NCI-H226 (cell line): ENCODE results near the gene PRRT4.

ENCODE experiments used
- DNase-seq: peaks from one replicate; pipeline ENCODE4 v3.0.0-alpha.2; 2015

Gene PRRT4

DNA sequence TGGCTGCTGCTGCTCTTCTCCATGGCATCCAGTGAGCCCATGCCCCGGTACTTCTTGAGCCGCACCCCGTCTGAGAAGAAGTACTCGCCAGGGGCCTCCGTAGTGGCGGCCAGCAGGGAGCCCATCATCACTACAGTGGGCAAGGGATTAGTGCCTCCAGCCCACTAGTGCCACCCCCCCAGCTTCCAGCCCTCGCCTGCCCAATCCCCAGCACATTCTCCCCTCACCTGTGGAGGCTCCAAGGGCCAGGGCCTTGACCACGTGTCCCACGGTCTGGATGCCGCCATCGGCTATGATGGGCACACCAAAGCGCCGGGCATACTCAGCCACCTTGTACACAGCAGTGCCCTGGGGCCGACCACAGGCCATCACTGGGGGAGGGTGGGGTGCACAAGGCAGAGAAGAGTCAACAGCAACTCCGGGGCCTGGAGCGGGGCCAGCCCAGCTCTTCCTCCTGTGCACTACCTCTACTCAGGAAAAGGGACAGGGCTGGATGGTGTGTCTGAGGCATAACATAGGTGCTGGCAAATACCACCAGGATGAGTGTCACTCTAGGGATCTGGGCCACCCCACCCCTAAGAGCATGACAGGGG is 33.5 kb upstream of the PRRT4 start:
- no peak for DNase-seq

- no peak for DNase-seq
Measured at GRCh38 chr7:128393526-128394330, 32.2 kb upstream of the PRRT4 start.

GRCh38 chr7:128392446-128393327 is 31.2 kb upstream of the PRRT4 start:
- DNase-seq = no peak

DNA sequence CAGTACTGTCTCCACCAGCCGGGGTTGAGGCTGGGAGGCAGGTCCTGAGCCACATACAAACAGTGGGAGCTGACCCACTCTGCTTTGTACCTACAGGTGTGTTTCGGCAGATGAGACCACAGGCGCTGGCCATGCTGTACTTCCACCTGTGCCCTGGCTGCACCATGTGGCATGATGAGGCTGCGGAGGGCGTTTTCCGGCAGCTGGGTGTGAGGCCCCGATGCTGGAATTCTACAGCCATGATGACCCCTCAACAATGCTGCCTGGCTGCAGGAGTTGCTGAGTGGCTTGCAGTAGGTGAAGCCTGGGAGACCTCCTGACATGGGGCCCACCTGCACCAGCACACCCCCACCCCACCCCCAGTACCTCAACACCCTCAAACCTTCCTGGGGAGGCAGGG is 30.3 kb upstream of the PRRT4 start:
- DNase-seq = no peak

DNA sequence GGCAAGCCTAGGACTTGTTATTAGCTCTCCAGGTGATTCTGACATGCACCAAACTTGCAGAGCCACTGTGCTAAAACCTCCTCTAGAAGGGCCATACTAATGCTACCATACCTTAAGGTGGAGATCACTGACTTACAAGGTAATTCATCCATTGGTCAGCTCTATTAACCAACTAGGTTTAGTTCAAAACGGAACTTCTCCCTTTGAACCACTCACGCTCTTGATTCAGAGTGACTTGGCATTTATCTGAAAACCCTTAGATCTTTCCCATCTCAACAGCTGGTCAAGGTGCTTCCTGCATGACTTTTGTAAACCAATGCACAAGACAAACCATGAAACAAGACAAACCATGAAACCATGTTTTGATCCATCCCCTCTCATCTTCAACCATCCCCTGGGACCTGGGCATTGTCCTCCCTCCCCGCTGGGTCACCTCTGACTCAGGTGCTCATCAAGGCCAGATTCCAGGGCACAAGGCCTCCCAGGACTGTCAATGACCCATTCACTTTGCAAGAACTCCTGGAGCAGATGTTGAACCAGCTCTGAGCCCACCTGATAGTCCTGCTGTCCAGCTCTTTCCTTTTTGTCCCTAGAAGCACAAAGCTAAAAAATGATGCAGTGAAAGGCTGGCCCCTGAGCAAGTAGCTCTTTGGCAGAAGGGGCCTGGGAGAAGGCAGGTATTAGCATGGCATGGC is 29.5 kb upstream of the PRRT4 start:
- DNase-seq = no peak

- DNase-seq = no peak
Measured at GRCh38 chr7:128389618-128390329, 28.3 kb upstream of the PRRT4 start.

DNA sequence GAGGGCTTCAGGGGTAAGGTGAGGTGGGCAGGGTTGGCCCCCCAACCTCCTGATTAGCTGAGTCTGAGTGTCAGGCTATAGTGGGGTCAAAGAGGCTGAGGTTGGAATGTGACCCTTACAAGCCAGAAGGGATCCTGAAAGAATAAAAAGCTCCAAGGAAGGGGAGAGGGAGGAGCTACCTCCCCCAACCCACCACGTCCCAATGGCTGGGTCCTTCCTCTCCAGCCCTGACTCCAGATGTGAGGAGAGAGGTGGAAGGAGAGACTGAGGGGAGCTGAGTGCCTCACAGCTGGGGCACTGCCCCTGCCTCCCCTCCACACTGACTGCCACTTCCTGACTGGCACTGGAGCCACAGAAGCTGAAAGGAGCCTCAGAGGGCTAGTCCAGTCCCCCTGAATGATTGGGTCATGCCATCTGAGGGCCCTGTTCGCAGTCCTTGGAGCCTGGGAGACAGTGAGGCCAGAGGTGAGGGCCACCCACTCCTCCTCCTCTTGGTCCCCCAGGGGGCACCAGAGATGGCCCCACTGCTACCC is 27.7 kb upstream of the PRRT4 start:
- DNase-seq = no peak

DNA sequence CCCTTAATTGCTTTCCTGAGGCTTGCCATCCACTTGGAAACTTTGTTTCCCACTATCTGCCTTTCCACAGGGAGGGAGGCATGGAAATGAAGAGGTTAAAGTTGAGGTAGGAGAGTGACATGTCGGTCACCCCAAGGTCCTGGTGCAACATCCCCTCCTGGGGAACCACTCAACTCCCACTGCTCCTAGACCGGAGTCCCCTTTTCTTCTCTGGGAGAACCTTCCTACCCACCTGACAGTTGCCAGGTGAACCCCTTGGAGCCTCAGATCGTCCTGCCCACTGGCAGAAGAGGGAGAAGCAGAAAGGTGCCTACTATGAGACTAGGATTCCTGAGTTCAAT is 26.6 kb upstream of the PRRT4 start:
- no peak for DNase-seq

GRCh38 chr7:128387216-128388144 is 26.0 kb upstream of the PRRT4 start:
- DNase-seq = peak; percentile 40

DNA sequence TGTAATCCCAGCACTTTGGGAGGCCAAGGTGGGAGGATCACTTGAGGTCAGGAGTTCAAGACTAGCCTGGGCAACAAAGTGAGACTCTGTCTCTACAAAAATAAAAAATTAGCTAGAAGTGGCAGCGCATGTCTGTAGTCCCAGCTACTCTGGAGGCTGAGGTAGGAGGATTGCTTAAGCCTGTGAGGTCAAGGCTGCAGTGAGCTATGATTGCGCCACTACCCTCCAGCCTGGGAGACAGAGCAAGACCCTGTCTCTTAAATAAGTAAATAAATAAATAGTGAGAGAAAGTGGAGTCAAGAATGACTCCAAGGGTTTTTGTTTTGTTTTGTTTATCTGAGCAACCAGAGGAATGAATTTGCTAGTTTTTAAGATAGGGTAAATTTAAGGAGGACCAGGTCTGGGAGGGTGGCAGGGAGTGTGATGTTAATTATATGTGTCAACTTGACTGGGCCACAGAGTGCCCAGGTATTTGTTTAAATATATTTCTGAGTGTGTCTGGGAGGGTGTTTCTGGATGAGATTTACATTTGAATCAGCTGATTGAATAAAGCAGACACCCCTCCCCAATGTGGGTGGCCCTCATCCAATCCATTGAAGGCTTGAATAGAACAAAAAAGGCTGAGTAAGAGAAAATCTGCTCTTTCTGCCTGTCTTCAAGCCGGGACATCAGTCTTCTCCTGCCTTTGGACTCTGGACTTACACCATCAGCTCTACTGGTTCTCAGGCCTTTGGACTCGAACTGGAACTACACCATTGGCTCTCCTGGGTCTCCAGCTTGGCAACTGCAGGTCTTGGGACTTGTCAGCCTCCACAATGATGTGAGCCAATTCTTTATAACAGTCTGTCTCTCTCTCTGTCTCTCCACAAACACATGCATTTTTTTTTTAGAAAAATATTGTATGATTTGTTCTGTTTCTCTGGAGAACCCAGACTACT is 24.8 kb upstream of the PRRT4 start:
- DNase-seq = no peak

GRCh38 chr7:128384726-128385125 is 23.2 kb upstream of the PRRT4 start:
- DNase-seq = no peak

DNA sequence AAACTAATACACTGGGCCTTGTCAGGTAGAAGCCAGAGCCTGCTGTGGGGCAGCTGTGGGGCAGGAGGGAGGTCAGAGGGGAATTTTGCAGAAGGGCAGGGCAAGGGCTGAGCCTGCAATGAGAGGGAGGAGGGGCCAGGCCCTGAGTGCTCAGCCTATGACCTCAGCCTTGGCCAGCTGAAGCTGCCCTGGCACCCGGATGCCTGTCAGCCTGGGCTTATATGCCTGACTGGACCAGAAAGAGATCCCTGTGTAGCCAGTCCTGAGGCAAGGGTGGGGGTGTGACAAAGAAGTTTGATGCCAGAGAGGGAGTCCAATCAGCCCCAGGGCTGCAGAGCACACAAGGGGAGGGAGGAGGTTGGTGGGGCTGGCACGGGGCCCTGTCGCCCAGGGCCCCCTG is 22.3 kb upstream of the PRRT4 start:
- DNase-seq = peak; percentile 52

GRCh38 chr7:128381161-128381821 is 19.8 kb upstream of the PRRT4 start:
- no peak for DNase-seq

- no peak for DNase-seq
Measured at GRCh38 chr7:128380483-128381106, 19.1 kb upstream of the PRRT4 start.

GRCh38 chr7:128379900-128380479 is 18.5 kb upstream of the PRRT4 start:
- DNase-seq = no peak

DNA sequence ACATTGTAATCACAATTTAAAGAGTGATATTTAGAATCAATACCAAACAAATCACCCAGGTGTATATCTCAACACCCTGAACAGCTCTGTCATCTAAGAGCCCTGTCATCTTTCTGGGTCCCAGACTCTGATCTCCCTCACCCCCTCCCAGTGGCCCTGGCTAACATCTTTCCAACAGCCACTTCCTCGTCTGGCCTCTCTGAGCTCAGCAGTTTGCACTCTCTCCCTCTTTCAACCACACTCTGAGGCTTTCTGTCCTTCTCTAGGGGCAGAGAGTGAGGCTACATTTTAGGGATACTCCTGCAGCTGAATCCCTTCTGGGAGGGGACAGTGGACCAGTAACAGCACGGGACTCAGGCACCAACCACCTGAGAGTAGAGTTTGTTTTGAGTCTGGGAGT is 17.1 kb upstream of the PRRT4 start:
- no peak for DNase-seq

GRCh38 chr7:128376077-128376476 is 14.6 kb upstream of the PRRT4 start:
- DNase-seq = no peak

DNA sequence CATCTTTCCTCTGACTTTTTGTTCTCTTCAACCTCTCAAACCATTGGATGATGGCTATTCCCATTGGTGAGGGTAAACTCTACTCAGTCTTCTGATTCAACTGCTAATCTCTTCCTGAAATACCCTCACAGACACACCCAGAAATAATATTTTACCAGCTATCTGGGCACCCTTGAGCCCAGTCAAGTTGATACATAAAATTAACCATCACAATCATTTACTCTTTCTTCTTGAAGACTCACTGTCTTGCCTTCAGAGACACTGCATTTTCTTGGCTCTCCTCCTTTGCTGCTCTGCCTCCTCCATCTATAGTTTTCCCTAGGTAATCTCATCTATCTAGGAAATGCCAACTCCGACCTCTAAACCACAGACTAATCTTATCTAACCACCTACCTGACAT is 12.6 kb upstream of the PRRT4 start:
- no peak for DNase-seq

DNA sequence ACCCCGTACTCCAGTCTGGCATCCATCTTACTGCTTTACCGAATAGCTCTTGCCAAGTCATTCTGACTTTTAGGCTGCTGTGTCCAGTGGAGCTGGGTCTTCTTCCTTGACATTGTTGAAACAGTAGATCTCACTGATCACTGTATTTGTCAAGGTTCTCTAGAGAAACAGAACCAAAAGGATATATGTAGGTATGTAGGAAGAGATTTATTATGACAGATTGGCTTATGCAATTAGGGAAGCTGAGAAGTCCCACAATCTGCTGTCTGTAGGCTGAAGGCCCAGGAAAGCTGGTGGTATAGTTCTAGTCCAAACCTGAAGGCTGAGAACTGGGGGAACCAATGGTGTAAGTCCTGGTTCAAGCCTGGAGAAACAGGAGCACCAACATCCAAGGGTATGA is 12.1 kb upstream of the PRRT4 start:
- DNase-seq = no peak
